IMR-90 (cell line): Measurements from ENCODE around the gene ETV6. TPM values are rescaled to one million over a fixed set of nuclear protein-coding genes. Genes with fewer than 3 reads are reported as not detected.

Experiments used
- ATAC-seq: fragments of 200-7000 bp; cut with Tn5 transposase; 2 replicates; pipeline ENCODE4 v1.9.1; 2020; ENCODE audit warnings: low read depth, mild to moderate bottlenecking, moderate library complexity
- BruUV-seq: library from RNA; stranded (reverse); fragments of 400-500 nt; replicated peaks from 2 replicates; lab custom pipeline; 2021; lab: Mats Ljungman, UMichigan
- CTCF ChIA-PET: fragments of 300-600 bp; formaldehyde crosslinking; extraction: SDS; loops from one replicate; lab custom pipeline; 2021; ENCODE audit warnings: antibody characterized with exemption; lab: Yijun Ruan, JAX
- POLR2A ChIA-PET: fragments of 300-600 bp; sonication (Branson Sonifier 250); formaldehyde crosslinking; loops from one replicate; lab custom pipeline; 2022; ENCODE audit warnings: antibody characterized with exemption; ENCODE audit not compliant: unreplicated experiment; lab: Charles Lee
- DNase-seq: peaks from one replicate; pipeline ENCODE4 v3.0.0; 2013
- H2AFZ ChIP-seq: replicated peaks from 2 replicates; pipeline ENCODE3; 2013; ENCODE audit warnings: low read length, mild to moderate bottlenecking; ENCODE audit not compliant: poor library complexity
- H2AK5ac ChIP-seq: 2 replicates; pipeline ENCODE4 v1.6.1; 2013; ENCODE audit warnings: low read depth, low read length, inconsistent platforms
- H2AK9ac ChIP-seq: replicated peaks from 2 replicates; pipeline ENCODE3; 2013; ENCODE audit warnings: mild to moderate bottlenecking, low read depth, low read length, moderate library complexity; ENCODE audit not compliant: poor library complexity
- H2BK120ac ChIP-seq: 2 replicates; pipeline ENCODE4 v1.6.1; 2013; ENCODE audit warnings: low read depth, low read length, inconsistent platforms
- H2BK15ac ChIP-seq: 3 replicates; pipeline ENCODE4 v1.6.1; 2013; ENCODE audit warnings: low read depth, low read length, inconsistent platforms
- H2BK20ac ChIP-seq: 2 replicates; pipeline ENCODE4 v1.6.1; 2013; ENCODE audit warnings: low read depth, mild to moderate bottlenecking, inconsistent platforms, low read length, moderate library complexity
- H2BK5ac ChIP-seq: 2 replicates; pipeline ENCODE4 v1.6.1; 2013; ENCODE audit warnings: mild to moderate bottlenecking, low read depth, low read length, inconsistent platforms; ENCODE audit not compliant: poor library complexity, severe bottlenecking
- H3K14ac ChIP-seq: replicated peaks from 2 replicates; pipeline ENCODE4 v1.6.1; 2013; ENCODE audit warnings: low read depth, low read length, inconsistent platforms
- H3K18ac ChIP-seq: 2 replicates; pipeline ENCODE4 v1.6.1; 2013; ENCODE audit warnings: low read depth, low read length, control low read depth
- H3K23ac ChIP-seq: 2 replicates; pipeline ENCODE4 v1.6.1; 2013; ENCODE audit warnings: low read depth, low read length, inconsistent platforms
- H3K27ac ChIP-seq: 2 replicates; pipeline ENCODE4 v1.5.1; 2013; ENCODE audit warnings: mild to moderate bottlenecking, control low read depth, low read length; ENCODE audit not compliant: insufficient read depth
- H3K27me3 ChIP-seq: 2 replicates; pipeline ENCODE4 v1.6.1; 2013; ENCODE audit warnings: low read length; ENCODE audit not compliant: control insufficient read depth, insufficient read depth
- H3K36me3 ChIP-seq: 2 replicates; pipeline ENCODE4 v1.6.1; 2013; ENCODE audit warnings: low read length, mixed read lengths; ENCODE audit not compliant: control insufficient read depth, insufficient read depth
- H3K4ac ChIP-seq: 2 replicates; pipeline ENCODE4 v1.6.1; 2013; ENCODE audit warnings: low read depth, low read length, inconsistent platforms
- H3K4me1 ChIP-seq: 2 replicates; pipeline ENCODE4 v1.6.1; 2013; ENCODE audit warnings: low read length, mixed read lengths; ENCODE audit not compliant: control insufficient read depth, insufficient read depth
- H3K4me2 ChIP-seq: 2 replicates; pipeline ENCODE4 v1.6.1; 2013; ENCODE audit warnings: low read depth, mild to moderate bottlenecking, control low read depth, low read length, moderate library complexity
- H3K4me3 ChIP-seq: 2 replicates; pipeline ENCODE4 v1.5.1; 2013; ENCODE audit warnings: low read depth, mild to moderate bottlenecking, control low read depth, low read length, moderate library complexity; ENCODE audit not compliant: insufficient read depth
- H3K56ac ChIP-seq: 2 replicates; pipeline ENCODE4 v1.6.1; 2013; ENCODE audit warnings: low read length, inconsistent platforms; ENCODE audit not compliant: insufficient read depth; ENCODE audit errors: extremely low read depth
- H3K79me1 ChIP-seq, 2 experiments: 2 replicates each; pipeline ENCODE4 v1.6.1; 2013; ENCODE audit warnings: low read length in 2 of 2, inconsistent platforms in 1 of 2, low read depth in 1 of 2
- H3K9ac ChIP-seq: 2 replicates; pipeline ENCODE4 v1.6.1; 2013; ENCODE audit warnings: low read depth, low read length, control low read depth
- H3K9me1 ChIP-seq: 2 replicates; pipeline ENCODE4 v1.6.1; 2013; ENCODE audit warnings: low read length, inconsistent platforms; ENCODE audit not compliant: insufficient read depth
- H3K9me3 ChIP-seq: 2 replicates; pipeline ENCODE4 v1.6.1; 2013; ENCODE audit warnings: low read length; ENCODE audit not compliant: control insufficient read depth, insufficient read depth
- H4K20me1 ChIP-seq: 2 replicates; pipeline ENCODE4 v1.6.1; 2013; ENCODE audit warnings: low read length, inconsistent platforms; ENCODE audit not compliant: insufficient read depth
- H4K5ac ChIP-seq: 2 replicates; pipeline ENCODE4 v1.6.1; 2013; ENCODE audit warnings: mild to moderate bottlenecking, low read depth, low read length, control low read depth
- H4K8ac ChIP-seq, 2 experiments: 2 replicates each; pipeline ENCODE4 v1.6.1; 2013; ENCODE audit warnings: low read depth in 2 of 2, low read length in 2 of 2, control low read depth in 1 of 2, inconsistent platforms in 1 of 2
- H4K91ac ChIP-seq: 2 replicates; pipeline ENCODE4 v1.6.1; 2013; ENCODE audit warnings: low read depth, low read length, inconsistent platforms; ENCODE audit not compliant: insufficient read depth
- RAD21 ChIP-seq: IDR thresholded peaks from 2 replicates; pipeline ENCODE4 v1.6.1; 2012; ENCODE audit warnings: low read length, improper control_type of control experiment
- WGBS, 2 experiments: methylation state at CpG; one replicate each; pipeline versions ENCODE4 v1.1.5 to v1.1.7; 2013; ENCODE audit warnings: missing lambda C conversion rate in 2 of 2; ENCODE audit not compliant: insufficient read length in 1 of 2; ENCODE audit errors: extremely low coverage in 2 of 2; 5-methylcytosine and 5-hydroxymethylcytosine counted together
- dilution Hi-C: fragments of 300-500 bp; cut with HindIII; formaldehyde crosslinking; loops from one replicate; pipeline ENCODE4 v1.14.3; 2018; ENCODE audit warnings: low sequenced_read_pairs; ENCODE audit not compliant: unreplicated experiment
- in situ Hi-C: fragments of 300-500 bp; cut with MboI; formaldehyde crosslinking; loops from 3 replicates; pipeline ENCODE4 v1.14.3; 2019; ENCODE audit warnings: low sequenced_read_pairs, inconsistent platforms, mixed read lengths
- intact Hi-C: fragments of 100-400 bp; cut with micrococcal nuclease; formaldehyde crosslinking; loops from 2 replicates; pipeline ENCODE4 v1.10.0; 2022
- polyA plus RNA-seq, 3 experiments: library from polyadenylated mRNA; depleted of rRNA; stranded (reverse); fragments of >200 nt; gene quantifications; 2 replicates each; pipeline ENCODE4 v1.2.3, GENCODE V29; 2012; ENCODE audit warnings: low replicate concordance in 1 of 3
- total RNA-seq: library from RNA; depleted of rRNA; stranded (reverse); fragments of >200 nt; gene quantifications from 2 replicates; pipeline ENCODE4 v1.2.3, GENCODE V29; 2012
- TF ChIP-seq, protein P1 (sequence below): conservative IDR thresholded peaks from 2 replicates; pipeline ENCODE4 v1.5.1; 2012; ENCODE audit warnings: mild to moderate bottlenecking, low read depth, low read length, improper control_type of control experiment
- TF ChIP-seq, protein P2 (sequence below): fragments of 150-350 bp; IDR thresholded peaks from 2 replicates; pipeline ENCODE4 v1.6.1; 2017; ENCODE audit warnings: mild to moderate bottlenecking, antibody characterized with exemption, low read length, low read depth

Gene ETV6
- total and polyA plus RNA-seq, 2 of the 4 experiments (the other 2 are of a cell fraction): 8.4 to 9.9 TPM

DNA sequence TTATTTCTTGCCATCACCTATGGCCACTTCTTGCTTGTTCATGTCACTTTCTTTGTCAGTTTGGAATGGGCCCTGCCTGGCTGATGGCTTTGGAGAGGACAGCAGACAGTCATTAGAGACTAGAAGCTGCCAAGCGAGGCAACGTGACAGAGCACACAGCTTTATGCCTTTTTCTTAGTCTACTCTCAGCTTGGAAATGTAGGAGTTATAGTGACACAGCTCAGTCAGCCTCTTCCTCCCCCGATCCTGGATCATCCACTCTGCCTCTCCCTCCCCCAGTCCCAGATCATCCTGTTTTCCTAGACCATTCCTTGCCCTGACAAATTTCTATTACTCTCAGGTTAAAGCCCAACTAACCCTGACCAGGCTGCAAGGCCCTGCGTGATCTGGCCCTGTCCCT, 26.6 kb downstream of the ETV6 start:
- H3K27me3 ChIP-seq: no peaks in the 10 kb centered on the region
- H2BK20ac ChIP-seq: no peak overlapping the region
- no peak overlapping the region for H2AK9ac ChIP-seq
- no peak overlapping the region for H3K4ac ChIP-seq
- no TSS peak for BruUV-seq
- peak overlapping the region; percentile 0; the same call in 1 of the 2 replicates for H2AK5ac ChIP-seq
- H3K27ac ChIP-seq: no peak overlapping the region
- 0 out of 2 replicates have a peak overlapping the region, but pooled peaks have one; percentile 22 for H3K14ac ChIP-seq
- POLR2A ChIA-PET: no interaction called here
- H3K9ac ChIP-seq: no peak overlapping the region
- no peak overlapping the region for H3K18ac ChIP-seq
- 95% methylated on average over 2 of the region's 4 CpGs; no CpG with 5 or more reads in 1 of the 2 experiments for WGBS, 2 experiments
- ATAC-seq: no peak
- H3K23ac ChIP-seq: peak overlapping the region; percentile 22; the same call in 1 of the 2 replicates
- no peaks in the 10 kb centered on the region for H3K9me3 ChIP-seq
- dilution Hi-C loops: no loop called here
- in situ Hi-C loops: no loop called here
- no peak overlapping the region for H4K91ac ChIP-seq
- intact Hi-C loops: no loop called here
- H2BK120ac ChIP-seq: no peak overlapping the region
- peaks cover 5% of the 10 kb centered on the region for H3K36me3 ChIP-seq
- H2AFZ ChIP-seq: no peak overlapping the region
- no peak for DNase-seq
- H2BK5ac ChIP-seq: no peak overlapping the region
- no peak overlapping the region for H3K4me3 ChIP-seq
- peak overlapping the region; percentile 33; the same call in 1 of the 2 replicates for H4K5ac ChIP-seq
- H2BK15ac ChIP-seq: no peak overlapping the region
- H4K8ac ChIP-seq: no peak overlapping the region
- H3K4me2 ChIP-seq: no peak overlapping the region
- peaks cover 55 to 88% of the 10 kb centered on the region in 2 experiments for H3K79me1 ChIP-seq
- CTCF ChIA-PET: no interaction called here
- TF ChIP-seq RAD21: no peak
- TF ChIP-seq, protein P1, sequence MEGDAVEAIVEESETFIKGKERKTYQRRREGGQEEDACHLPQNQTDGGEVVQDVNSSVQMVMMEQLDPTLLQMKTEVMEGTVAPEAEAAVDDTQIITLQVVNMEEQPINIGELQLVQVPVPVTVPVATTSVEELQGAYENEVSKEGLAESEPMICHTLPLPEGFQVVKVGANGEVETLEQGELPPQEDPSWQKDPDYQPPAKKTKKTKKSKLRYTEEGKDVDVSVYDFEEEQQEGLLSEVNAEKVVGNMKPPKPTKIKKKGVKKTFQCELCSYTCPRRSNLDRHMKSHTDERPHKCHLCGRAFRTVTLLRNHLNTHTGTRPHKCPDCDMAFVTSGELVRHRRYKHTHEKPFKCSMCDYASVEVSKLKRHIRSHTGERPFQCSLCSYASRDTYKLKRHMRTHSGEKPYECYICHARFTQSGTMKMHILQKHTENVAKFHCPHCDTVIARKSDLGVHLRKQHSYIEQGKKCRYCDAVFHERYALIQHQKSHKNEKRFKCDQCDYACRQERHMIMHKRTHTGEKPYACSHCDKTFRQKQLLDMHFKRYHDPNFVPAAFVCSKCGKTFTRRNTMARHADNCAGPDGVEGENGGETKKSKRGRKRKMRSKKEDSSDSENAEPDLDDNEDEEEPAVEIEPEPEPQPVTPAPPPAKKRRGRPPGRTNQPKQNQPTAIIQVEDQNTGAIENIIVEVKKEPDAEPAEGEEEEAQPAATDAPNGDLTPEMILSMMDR: no peak
- TF ChIP-seq, protein P2, sequence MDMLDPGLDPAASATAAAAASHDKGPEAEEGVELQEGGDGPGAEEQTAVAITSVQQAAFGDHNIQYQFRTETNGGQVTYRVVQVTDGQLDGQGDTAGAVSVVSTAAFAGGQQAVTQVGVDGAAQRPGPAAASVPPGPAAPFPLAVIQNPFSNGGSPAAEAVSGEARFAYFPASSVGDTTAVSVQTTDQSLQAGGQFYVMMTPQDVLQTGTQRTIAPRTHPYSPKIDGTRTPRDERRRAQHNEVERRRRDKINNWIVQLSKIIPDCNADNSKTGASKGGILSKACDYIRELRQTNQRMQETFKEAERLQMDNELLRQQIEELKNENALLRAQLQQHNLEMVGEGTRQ: no peak
- H3K4me1 ChIP-seq: peaks cover 15% of the 10 kb centered on the region
- peaks cover 61% of the 10 kb centered on the region for H4K20me1 ChIP-seq
- H3K9me1 ChIP-seq: peaks cover 20% of the 10 kb centered on the region; the same call in 1 of the 2 replicates
- no peak overlapping the region for H3K56ac ChIP-seq
